Measurements from ENCODE around the gene GTPBP4.

GRCh38 chr10:1061930-1062774 is 73.9 kb downstream of the GTPBP4 start:
- TF ChIP-seq CEBPB (IDR thresholded peaks at IDR 0.05; ENCODE audit: borderline replicate concordance, low read depth, low read length): no peak
- TF ChIP-seq MNT (IDR thresholded peaks at IDR 0.05): no peak
- no peak for TF ChIP-seq SMC3 (IDR thresholded peaks at IDR 0.05; ENCODE audit: low read length)
- no peak for TF ChIP-seq MXI1 (IDR thresholded peaks at IDR 0.05; ENCODE audit: borderline replicate concordance, low read depth, low read length)
- TF ChIP-seq ZNF282 (IDR thresholded peaks at IDR 0.05; ENCODE audit: partially characterized antibody): no peak
- TF ChIP-seq POLR2A (IDR thresholded peaks at IDR 0.05; ENCODE audit: insufficient read depth in 1 of 2, low read depth in 2 of 2, low read length in 2 of 2): no peak
- no peak for TF ChIP-seq EZH2 (conservative IDR thresholded peaks at IDR 0.05; ENCODE audit: low read depth, low read length)
- no peak for TF ChIP-seq CTCF (CRISPR knock-in tag; IDR thresholded peaks at IDR 0.05)
- TF ChIP-seq THAP7 (CRISPR knock-in tag; IDR thresholded peaks at IDR 0.05): no peak

Measured in HepG2 (cell line).